ENCODE results near the gene INPP5E.

DNA sequence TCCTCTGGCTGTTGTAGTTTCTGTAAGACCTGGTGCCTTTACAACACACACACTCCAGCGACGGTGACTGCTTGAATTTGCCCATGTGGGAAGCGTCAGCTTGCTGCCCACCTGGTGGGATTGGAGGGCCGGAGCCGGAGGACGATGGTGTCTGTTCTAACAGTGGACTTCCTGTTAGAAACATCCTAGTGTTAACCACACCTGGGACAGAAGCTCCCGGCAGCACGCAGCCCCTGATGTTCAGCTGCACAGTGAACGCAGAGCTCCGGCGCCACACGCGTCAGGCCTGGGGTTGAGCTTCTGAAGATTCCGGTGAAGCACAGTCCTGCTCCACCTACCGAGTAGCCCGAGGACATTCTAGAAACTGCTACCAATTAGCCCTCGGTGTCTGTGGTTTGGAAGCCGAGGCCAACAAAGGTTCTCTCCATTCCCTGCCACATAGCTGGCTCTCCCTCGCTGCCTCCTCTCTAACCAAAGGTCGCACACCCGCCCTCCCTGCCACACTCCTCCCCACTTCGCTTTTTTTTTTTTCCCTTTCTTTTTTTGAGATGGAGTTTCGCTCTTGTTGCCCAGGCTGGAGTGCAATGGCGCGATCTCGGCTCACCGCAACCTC lies 14.8 kb downstream of the INPP5E start:
- TF ChIP-seq, protein P1, sequence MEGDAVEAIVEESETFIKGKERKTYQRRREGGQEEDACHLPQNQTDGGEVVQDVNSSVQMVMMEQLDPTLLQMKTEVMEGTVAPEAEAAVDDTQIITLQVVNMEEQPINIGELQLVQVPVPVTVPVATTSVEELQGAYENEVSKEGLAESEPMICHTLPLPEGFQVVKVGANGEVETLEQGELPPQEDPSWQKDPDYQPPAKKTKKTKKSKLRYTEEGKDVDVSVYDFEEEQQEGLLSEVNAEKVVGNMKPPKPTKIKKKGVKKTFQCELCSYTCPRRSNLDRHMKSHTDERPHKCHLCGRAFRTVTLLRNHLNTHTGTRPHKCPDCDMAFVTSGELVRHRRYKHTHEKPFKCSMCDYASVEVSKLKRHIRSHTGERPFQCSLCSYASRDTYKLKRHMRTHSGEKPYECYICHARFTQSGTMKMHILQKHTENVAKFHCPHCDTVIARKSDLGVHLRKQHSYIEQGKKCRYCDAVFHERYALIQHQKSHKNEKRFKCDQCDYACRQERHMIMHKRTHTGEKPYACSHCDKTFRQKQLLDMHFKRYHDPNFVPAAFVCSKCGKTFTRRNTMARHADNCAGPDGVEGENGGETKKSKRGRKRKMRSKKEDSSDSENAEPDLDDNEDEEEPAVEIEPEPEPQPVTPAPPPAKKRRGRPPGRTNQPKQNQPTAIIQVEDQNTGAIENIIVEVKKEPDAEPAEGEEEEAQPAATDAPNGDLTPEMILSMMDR (IDR thresholded peaks at IDR 0.05): no peak
- no peak for TF ChIP-seq EZH2 (IDR thresholded peaks at IDR 0.05; ENCODE audit: borderline replicate concordance, insufficient read depth, low read depth, low read length, poor library complexity, severe bottlenecking)
